Left lung (tissue), 10 donors: ENCODE results near the gene DLG2. TPM values are rescaled to one million over a fixed set of nuclear protein-coding genes. Genes with fewer than 3 reads are reported as not detected.

Experiments
- ATAC-seq: fragments of 200-7000 bp; cut with Tn5 transposase; one replicate; pipeline ENCODE4 v1.9.1; 2020; ENCODE audit warnings: moderate library complexity
- DNase-seq, 4 donors: peaks; one replicate each; pipeline ENCODE4 v3.0.0-alpha.2; 2013 to 2020
- H3K27ac ChIP-seq, 2 donors: fragments of 200-600 bp; sonication (generic) in 1 of 2; one replicate each; pipeline versions ENCODE4 v1.5.0 to v1.8.0; 2020 to 2021
- H3K27me3 ChIP-seq, 2 donors: fragments of 200-600 bp; sonication (generic) in 1 of 2; one replicate each; pipeline versions ENCODE4 v1.5.0 to v1.8.0; 2020 to 2021
- H3K36me3 ChIP-seq, 2 donors: fragments of 200-600 bp; sonication (generic) in 1 of 2; one replicate each; pipeline versions ENCODE4 v1.5.0 to v1.8.0; 2020 to 2021
- H3K4me1 ChIP-seq, 2 donors: fragments of 200-600 bp; one replicate each; pipeline ENCODE4 v1.8.0; 2021
- H3K4me3 ChIP-seq, 2 donors: fragments of 200-600 bp; sonication (generic) in 1 of 2; one replicate each; pipeline versions ENCODE4 v1.5.0 to v1.8.0; 2020 to 2021; ENCODE audit warnings: mild to moderate bottlenecking in 1 of 2
- H3K9me3 ChIP-seq, 2 donors: fragments of 200-600 bp; sonication (generic) in 1 of 2; one replicate each; pipeline versions ENCODE4 v1.5.0 to v1.8.0; 2020 to 2021
- CTCF ChIP-seq, 2 donors: fragments of 200-600 bp; sonication (generic) in 1 of 2; IDR thresholded peaks; one replicate each; pipeline versions ENCODE4 v1.5.0 to v1.8.0; 2021; ENCODE audit warnings: antibody characterized with exemption in 2 of 2
- intact Hi-C, 2 donors: fragments of 100-400 bp; cut with DNase I; formaldehyde crosslinking; loops; one replicate each; pipeline versions ENCODE4 v1.11.2 to v1.14.2; 2022
- polyA plus RNA-seq, 6 donors: library from polyadenylated mRNA; unstranded; fragments of 120-200 nt; gene quantifications; one replicate each; pipeline ENCODE4 v1.2.1, GENCODE V29; 2013; ENCODE audit not compliant: insufficient read length in 6 of 6
- total RNA-seq, 2 donors: library from RNA; stranded (reverse); fragmentation: NEBNext Ultra II Directional; extraction: Animal tissue kit (Norgen Biotek cat#: 25700); gene quantifications; one replicate each; pipeline ENCODE4 v1.2.1, GENCODE V29; 2021
- donor health status: DM: no; HTN: yes; CAD: no.
- donor health status: DM: no; HTN: no; CAD: no.

The DLG2 gene
- total and polyA plus RNA-seq, 8 donors: 4.5 to 15.0 (median 8.6) TPM

GRCh38 chr11:83922953-83923352 is 1704.2 kb downstream of the DLG2 start:
- ATAC-seq: no peak
- H3K36me3 ChIP-seq: no peaks in the 10 kb centered on the region
- intact Hi-C loops: no loop called here

GRCh38 chr11:83922318-83922717 is 1704.8 kb downstream of the DLG2 start:
- Histone ChIP-seq H3K27ac (no peak overlapping the region), H3K4me3 (no peak overlapping the region), H3K4me1 (no peaks in the 10 kb centered on the region), H3K36me3 (no peaks in the 10 kb centered on the region), H3K9me3 (no peaks in the 10 kb centered on the region), H3K27me3 (no peaks in the 10 kb centered on the region)
- ATAC-seq (no peak), DNase-seq (no peak)
- intact Hi-C loops: no loop called here
- no peak for TF ChIP-seq CTCF (IDR thresholded peaks at IDR 0.05)

More at GRCh38 chr11:83922953-83923352, 1704.2 kb downstream of the DLG2 start:
- DNase-seq: no peak
- TF ChIP-seq CTCF (IDR thresholded peaks at IDR 0.05): no peak
- no peak overlapping the region for H3K27ac ChIP-seq
- H3K27me3 ChIP-seq: no peaks in the 10 kb centered on the region
- H3K4me3 ChIP-seq: no peak overlapping the region
- H3K9me3 ChIP-seq: no peaks in the 10 kb centered on the region
- H3K4me1 ChIP-seq: no peaks in the 10 kb centered on the region

- TF ChIP-seq CTCF (IDR thresholded peaks at IDR 0.05): no peak
- no peaks in the 10 kb centered on the region for H3K27me3 ChIP-seq
Measured at GRCh38 chr11:83921447-83922192, 1705.5 kb downstream of the DLG2 start.

GRCh38 chr11:83918476-83918875 is 1708.7 kb downstream of the DLG2 start:
- Histone ChIP-seq H3K27me3 (no peaks in the 10 kb centered on the region), H3K27ac (no peak overlapping the region), H3K4me3 (no peak overlapping the region), H3K4me1 (no peaks in the 10 kb centered on the region), H3K9me3 (no peaks in the 10 kb centered on the region), H3K36me3 (no peaks in the 10 kb centered on the region)
- intact Hi-C loops: no loop called here
- TF ChIP-seq CTCF (IDR thresholded peaks at IDR 0.05): no peak
- DNase-seq (peak in 1 of 4 donors; percentile 38), ATAC-seq (peak; percentile 10)

More at GRCh38 chr11:83921447-83922192, 1705.5 kb downstream of the DLG2 start:
- DNase-seq (no peak), ATAC-seq (no peak)
- Histone ChIP-seq H3K9me3 (no peaks in the 10 kb centered on the region), H3K4me1 (no peaks in the 10 kb centered on the region), H3K27ac (no peak overlapping the region), H3K4me3 (no peak overlapping the region), H3K36me3 (no peaks in the 10 kb centered on the region)
- intact Hi-C loops: no loop called here

GRCh38 chr11:83914995-83915394 is 1712.1 kb downstream of the DLG2 start:
- DNase-seq (no peak), ATAC-seq (no peak)
- Histone ChIP-seq H3K4me1 (no peaks in the 10 kb centered on the region), H3K4me3 (no peak overlapping the region), H3K36me3 (no peaks in the 10 kb centered on the region), H3K27ac (no peak overlapping the region), H3K27me3 (no peaks in the 10 kb centered on the region), H3K9me3 (no peaks in the 10 kb centered on the region)
- intact Hi-C loops: no loop called here
- TF ChIP-seq CTCF (IDR thresholded peaks at IDR 0.05): no peak
